Stimulated activated CD4-positive, alpha-beta T cell treated with anti-CD3 and anti-CD28 coated beads, Interleukin-1b, Interleukin-23, amount 100 ng/mL, for 1 hour (primary cell): ENCODE results near the gene SLBP.

Source experiments
- DNase-seq, 2 donors: peaks; one replicate each; pipeline ENCODE4 v3.0.0-alpha.2; 2020; ENCODE audit warnings: low read depth in 2 of 2

SLBP gene

DNA sequence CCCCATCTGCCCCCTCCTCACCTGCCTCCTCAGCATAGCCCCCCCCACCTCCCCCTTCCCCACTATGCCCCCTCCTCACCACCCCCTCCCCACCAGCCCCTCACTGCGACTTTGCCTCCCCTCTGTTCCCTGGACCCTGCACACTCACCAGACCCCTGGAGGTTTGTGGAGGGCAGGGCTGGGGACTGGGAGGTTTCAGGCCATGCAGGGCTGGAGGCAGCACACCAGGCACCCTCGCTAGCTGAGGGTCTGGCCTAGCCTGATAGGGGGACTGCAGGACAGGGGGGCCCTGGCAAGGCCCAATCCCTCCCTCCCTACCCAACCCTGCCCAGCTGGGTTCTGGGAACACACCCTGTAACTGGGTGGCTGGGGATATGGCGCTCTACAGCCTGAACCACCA lies 37.3 kb upstream of the SLBP start:
- no peak for DNase-seq

DNA sequence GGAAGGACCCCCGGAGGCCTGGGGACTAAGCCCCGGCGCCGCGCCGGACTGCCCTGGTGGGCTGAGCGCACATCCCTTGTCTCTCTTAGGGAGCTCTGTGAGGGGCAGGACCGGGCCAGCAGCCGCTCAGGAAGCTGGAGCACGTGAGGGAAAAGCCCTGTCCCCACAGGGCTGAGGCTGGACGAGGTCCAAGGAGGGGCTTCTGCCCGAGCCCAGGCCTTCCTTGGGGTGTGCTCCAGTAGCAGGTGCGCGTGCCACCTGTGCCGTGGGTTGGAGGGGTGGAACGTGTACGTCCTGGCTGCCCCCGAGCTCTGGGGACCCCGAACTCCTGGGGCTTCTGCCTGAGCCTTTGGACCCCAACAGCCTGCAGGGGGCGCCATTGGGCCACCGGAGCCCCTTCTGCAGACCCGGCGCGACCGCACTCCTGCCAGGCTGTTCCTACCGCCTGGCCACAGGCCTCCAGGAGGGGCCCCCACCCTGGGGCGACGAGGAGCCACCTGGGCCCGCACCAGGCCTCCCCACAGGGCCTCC lies 36.4 kb upstream of the SLBP start:
- peak; percentile 55 to 61 for DNase-seq

DNA sequence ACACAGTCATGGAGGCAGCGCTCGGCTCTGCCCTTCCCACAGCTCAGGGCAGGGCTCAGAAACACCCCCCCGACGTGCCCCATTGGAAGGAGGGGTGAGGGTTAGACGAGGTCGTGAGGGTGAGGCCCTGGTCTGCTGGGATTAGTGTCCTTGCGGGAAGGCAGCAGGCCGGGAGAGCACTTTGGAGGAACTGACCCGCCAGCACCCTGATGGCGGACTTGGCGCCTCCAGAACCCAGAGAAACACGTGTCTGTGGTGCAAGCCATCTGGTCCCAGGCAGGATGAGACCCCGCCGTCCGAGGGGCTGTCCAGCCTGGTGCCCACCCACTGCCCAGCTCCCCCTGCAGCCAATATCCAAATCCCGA lies 35.5 kb upstream of the SLBP start:
- DNase-seq, result no peak

DNA sequence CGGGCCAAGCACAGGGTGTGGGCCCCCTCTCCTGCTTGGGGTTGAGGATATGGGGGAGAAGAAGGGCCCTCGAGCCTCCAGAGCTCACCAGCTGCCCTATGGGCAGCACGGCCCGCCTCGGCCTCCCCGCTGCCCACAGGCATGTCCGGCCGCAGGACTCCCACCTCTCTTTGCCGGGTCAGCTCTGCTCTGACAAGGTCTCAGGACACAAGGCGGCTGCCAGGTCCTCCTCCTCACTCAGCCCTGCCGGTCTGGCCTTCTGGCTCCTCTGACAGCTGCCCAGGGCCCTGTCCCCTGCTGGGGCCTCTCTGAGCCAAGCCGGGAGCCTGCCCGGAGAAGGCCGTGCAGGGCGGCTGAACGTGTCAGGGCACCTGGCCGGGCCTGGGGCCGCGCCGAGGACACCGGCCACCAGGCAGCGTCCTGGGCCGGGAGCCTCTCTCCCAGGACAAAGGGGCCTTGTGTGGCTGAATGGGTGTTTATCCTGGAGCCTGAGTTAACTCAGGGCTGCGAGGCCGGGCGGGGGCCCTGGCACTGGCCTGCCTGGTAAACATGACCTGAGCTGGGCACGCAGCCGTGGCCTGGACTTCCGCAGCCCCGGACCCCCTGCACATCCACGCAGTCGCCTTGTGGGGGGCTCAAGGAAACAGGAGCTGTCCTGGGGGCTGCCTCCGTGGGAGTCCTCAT lies 34.9 kb upstream of the SLBP start:
- DNase-seq, result no peak

DNA sequence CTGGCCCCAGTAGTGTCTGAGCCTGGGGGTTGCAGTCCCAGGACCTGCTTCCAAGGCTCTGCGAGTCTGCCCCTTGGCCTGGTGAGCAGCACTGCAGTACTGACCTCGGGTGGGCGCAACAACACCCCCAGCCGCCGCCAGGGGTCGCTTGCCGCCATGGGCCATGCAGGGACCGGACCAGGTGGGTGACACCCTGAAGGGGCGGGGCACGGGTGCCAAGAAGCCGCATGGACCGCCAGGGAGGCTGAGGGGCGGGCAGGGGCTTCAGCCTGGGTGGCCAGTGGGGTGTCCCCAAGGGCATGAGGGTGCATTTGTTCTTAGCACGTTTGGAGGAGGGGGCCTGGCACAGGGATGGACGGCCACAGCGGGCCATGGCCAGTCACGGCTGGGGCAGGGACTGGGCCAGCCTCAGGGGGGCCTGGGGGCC lies 34.2 kb upstream of the SLBP start:
- DNase-seq, result peak; percentile 46 to 78

DNA sequence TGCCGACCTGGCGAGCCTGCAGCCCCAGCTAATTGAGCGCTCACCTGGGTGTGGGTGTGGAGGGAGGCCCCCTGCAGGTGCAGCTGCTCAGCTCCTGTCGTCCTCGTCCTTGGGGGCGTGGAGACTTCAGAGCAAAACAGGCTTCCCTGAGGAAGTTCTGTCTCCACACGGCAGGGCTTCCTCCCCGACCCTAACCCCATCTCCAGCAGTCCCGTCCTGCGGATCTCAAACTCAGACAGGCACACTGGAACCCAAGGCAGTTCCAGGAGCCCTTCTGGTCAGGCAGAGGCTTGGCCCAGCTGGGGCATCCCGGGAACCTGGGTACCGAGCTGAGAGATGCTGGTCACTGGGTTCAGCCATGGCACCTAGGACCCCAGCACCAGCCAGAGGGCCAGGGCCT lies 33.6 kb upstream of the SLBP start:
- DNase-seq, result no peak

DNA sequence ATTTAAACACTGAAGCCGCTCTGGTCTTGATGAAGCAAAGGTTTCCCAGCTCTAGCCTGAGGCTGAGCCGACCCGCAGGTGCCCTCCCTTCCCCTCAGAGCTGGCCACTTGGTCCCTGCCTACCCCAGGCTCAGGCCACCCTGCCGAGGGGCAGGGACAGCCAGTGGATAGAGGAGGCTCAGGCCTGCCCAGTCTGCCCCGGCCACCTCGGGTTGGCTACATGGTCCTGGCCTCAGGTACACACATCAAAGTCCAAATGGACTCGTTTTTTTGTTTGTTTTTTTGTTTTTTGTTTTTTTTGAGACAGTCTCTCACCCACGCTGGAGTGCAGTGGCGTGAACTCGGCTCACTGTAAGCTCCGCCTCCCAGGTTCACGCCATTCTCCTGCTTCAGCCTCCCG lies 33.0 kb upstream of the SLBP start:
- DNase-seq, result no peak

DNA sequence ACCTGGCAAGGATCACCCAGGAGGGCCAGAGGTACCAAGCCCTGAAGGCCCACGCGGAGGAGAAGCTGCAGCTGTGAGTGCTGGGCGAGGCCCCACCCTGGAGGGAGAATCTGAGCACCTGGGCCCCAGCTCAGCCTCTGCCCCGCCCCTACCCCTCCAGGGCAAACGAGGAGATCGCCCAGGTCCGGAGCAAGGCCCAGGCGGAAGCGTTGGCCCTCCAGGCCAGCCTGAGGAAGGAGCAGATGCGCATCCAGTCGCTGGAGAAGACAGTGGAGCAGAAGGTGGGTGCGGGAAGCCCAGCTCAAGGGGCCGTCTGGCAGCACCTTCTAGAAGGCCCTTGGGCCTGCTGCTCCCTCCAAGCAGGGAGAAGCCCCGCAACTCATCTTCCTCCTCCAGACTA lies 32.4 kb upstream of the SLBP start:
- DNase-seq, result no peak

DNA sequence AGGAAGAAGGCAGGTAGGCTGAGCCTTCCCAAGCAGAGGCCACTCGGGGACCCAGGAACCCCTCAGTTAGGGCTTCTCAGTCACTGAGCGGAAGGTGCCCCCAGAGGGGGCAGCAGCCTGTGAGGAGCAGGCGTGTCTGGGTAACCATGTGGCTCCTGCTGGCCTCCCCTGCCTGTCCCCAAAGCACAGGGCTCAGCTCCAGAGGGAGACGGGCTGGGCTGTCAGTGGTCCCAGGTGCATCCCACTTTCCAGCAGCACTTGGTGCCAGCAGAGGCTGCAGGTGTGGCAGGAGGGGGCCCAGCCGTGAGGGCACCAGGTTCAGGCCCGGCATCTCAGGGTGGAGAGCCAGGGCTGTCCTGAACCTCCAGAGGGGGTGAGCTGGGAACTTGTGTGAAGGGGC lies 31.9 kb upstream of the SLBP start:
- no peak for DNase-seq

DNA sequence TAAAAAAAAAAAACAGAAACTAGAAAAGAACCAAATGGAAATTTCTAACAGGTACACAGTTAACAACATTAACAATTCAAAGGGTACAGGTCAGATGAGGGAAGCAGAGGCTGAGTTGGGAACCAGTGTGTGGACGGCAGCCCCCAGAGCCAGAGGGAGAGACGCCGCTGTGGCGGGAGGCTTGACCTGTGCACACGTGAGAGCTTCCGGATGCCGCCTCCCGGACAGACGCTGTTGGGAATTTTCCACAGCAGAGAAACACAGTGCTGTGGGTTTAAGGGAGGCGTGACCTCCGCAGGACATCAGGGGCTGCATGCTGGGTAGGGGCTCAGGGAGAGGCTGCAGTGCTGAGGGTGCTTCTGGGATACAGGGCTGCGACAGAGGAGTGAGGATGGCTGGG lies 31.4 kb upstream of the SLBP start:
- DNase-seq, result no peak

DNA sequence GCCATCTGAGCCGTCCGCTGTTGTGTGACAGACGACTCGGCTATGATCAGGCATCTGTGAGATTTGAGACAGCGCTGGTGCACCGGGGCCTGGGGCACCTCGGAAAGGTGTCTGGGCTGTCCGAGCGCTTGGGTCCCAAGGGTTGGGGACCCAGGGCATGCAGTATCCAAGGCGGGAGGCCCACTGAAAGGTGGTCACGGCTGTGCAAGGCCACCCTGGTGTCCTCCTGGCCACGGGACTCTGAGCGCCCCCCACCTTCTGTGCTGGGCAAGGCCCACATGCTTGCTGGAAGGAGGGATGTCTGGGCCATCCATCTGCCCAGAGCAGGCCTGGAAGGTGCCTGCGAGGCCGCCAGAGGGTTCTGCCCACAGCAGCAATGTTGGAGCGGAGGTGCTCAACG lies 29.1 kb upstream of the SLBP start:
- DNase-seq, result no peak

DNA sequence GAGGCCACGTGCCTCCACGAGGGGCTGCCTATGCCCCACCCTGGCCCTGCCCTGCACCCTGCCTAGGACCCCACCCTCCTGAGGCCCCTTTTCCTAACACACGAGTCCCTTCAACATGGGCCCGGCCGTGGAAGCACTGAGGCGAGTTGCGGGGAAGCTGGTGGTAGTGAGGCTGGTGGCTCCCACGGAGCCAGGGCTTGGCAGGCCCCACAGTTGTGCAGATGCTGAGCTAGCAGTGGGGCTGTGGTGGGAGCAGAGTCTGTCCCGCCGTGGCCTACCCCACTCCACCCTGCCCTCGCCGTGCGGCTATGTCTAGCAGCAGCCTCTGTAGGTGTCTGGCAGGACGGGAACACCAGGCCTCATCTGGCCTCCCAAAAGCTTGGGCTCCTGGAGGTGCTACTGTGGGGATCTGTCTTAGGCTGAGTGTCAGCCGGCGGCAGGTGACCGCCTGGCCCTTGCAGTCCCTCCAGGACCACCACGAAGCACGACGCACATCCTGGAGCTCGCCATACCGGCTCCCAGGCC lies 28.0 kb upstream of the SLBP start:
- no peak for DNase-seq

DNA sequence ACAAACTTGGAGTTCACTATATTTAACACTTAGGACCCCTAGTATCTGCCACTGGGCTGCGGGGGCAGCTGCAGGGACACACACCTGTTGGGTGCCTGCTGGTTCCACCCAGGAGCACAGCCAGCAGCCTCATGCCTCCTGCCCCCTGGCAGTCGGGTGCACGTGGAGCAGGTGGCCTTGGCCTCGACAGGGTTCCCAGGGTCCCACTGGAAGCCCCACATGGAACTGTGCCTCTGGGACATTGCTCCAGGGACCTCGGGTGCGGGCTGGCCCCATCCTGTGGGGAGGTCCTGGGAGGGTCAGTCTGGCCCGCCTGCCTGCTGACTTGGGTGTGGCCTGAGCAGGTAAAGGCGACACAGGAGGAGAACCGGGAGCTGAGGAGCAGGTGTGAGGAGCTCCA lies 27.2 kb upstream of the SLBP start:
- no peak for DNase-seq

DNA sequence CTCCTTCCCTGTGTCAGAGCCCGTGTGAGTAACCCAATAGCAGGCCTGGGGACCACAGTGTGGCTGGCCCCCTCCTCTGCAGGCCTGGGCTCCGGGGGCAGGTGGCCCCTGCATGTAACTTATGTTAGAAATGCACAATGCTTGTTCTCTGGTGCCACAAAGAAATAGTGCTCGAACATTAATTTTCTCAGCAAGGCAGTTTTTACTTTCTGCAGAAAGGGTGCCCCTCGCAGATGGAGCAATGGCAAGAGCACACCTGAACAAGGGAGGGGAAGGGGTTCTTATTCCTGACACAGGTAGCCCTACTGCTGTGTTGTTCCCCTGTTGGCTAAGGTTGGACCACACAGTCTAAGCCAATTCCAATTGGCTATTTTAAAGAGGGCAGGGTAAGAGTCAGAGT lies 26.3 kb upstream of the SLBP start:
- DNase-seq, result no peak

DNA sequence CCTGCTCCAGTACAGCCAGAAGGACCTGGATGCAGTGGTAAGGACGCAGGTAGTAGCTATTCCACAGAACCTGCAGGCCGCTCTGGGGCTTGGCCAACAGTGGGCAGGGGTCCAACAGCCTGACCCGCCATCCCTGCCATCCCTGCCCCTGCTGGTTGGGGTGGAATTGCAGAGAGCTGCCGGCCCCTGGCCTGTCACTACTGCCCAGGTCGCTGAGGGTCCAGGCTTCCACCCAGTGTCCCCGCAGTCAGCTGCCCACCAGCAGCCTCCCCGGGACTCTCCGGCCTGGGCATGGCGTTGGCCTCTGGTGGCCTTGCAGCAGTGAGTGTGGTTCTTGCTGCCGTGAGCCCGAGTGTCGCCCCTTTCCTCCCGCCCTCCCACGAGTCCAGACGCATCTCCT lies 25.5 kb upstream of the SLBP start:
- no peak for DNase-seq

DNA sequence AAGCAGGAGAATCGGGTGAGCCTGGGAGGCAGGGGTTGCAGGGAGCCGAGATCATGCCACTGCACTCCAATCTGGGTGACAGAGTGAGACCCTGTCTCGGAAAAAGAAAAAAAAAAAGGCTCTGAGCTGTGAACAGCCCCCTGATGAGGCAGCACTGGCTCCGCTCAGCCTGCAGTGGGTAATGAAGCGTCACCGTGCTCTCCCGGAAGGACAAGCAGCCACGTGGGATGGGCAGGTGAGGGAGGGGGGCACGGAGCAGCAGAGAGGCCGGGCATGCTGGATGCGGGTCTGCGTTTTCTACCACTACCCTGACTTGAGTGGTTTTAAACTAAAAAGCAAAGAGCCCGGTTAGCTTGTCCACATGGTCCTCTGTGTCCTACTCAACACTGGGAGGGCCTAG lies 24.7 kb upstream of the SLBP start:
- no peak for DNase-seq

DNA sequence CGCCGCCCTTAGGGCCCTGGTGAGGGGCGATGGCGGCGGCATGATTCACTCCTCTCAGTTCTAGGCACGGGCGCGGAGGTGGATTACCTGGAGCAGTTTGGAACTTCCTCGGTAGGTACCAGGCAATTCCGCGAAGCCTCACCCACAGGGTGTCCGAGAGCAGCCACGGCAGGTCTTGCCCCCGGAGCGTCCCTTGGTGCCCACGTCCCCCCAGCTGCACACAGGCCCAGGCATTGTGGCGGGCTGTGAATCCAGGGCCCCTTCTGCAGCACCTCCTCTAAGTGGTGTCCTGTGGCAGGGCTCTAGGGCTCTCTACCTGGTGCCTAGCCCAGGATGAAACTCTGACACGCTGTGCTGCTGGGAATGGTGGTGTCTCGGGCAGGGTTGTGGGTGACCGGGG lies 23.1 kb upstream of the SLBP start:
- DNase-seq, result no peak

DNA sequence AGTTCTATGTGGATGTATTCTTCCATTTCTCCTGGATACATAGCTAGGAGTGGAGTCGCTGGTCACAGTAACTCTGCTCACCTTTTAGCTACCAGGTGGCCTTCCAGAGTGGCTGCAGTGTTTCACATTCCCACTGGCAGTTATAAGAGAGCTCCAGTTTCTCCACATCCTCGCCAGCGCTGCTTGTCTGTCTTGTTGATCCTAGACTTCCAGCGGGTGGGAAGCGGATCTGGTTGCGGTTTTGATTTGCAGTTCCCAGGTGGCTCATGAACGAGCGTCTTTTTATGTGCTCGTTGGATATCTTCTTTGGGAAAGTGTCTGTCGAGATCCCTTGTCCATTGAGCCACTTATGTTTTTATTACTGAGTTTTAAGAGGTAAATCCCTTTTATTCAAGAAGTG lies 20.8 kb upstream of the SLBP start:
- DNase-seq, result no peak

DNA sequence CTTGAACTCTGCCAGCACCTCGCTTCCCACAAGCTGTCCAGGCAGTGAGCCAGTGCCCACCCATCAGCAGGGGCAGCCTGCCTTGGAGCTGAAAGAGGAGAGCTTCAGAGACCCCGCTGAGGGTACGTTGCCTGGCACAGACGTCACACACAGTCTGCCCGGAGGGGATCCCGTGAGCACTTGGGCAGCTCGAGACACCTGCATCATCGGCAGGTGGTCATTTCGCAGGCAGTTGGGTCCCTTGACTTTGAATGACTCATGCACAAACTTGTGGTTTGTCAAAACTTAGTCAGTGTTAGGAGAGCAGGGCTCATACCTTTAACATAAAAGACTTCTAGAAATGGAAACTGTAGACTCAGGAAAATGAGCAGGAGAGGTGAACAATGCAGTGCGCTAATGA lies 19.1 kb upstream of the SLBP start:
- no peak for DNase-seq

DNA sequence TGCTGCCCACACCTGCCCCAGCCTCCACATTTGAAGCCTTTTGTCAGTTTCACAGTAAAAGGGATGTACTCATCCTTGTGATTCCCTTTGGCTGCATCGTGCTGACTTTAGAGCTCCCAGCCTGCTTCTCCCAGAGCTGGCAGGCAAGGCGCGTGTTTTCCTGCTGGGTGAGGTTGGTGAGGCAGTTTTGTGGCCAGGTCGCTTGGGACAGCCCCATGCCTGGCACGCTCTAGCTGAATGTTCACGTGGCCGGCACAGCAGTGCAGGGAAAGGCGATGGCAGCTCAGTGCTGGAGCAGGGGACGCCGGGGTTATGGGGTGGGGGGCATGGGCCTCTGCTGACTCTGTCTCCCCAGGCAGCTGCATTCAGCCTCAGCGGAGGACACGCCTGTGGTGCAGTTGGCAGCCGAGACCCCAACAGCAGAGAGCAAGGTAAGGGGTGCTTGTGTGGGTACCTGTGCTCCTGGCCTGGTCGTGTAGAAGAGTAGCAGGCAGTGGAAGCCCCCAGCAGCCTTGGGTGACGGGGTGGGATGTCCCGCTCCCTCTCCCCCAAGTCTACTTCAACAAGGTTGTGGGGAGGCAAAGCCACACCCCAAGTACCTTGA lies 18.5 kb upstream of the SLBP start:
- DNase-seq, result no peak

DNA sequence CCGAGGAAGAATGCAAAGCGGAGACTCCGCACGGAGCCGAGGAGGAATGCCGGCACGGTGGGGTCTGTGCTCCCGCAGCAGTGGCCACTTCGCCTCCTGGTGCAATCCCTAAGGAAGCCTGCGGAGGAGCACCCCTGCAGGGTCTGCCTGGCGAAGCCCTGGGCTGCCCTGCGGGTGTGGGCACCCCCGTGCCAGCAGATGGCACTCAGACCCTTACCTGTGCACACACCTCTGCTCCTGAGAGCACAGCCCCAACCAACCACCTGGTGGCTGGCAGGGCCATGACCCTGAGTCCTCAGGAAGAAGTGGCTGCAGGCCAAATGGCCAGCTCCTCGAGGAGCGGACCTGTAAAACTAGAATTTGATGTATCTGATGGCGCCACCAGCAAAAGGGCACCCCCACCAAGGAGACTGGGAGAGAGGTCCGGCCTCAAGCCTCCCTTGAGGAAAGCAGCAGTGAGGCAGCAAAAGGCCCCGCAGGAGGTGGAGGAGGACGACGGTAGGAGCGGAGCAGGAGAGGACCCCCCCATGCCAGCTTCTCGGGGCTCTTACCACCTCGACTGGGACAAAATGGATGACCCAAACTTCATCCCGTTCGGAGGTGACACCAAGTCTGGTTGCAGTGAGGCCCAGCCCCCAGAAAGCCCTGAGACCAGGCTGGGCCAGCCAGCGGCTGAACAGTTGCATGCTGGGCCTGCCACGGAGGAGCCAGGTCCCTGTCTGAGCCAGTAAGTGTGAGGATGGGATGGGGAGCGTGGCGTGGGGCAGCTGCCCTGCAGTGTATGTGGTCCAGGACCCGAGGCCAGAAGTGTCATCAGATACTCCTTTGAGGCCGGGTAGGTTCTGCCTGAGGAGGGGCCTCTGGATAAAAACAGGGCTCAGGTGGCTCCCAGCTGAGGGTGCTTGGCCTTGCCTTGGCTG lies 16.2 kb upstream of the SLBP start:
- no peak for DNase-seq
